GM11168 (cell line): Measurements from ENCODE around the gene MGRN1.

Experiments
- in situ Hi-C: fragments of 300-500 bp; cut with MboI; formaldehyde crosslinking; loops from one replicate; pipeline ENCODE4 v1.12.0; 2022; ENCODE audit warnings: low sequenced_read_pairs; ENCODE audit not compliant: unreplicated experiment

The MGRN1 gene

GRCh38 chr16:4694642-4695451 lies 70.2 kb downstream of the MGRN1 start:
- in situ Hi-C loops: no loop called here

- in situ Hi-C loops: no loop called here
Observed at GRCh38 chr16:4695473-4696171, 71.0 kb downstream of the MGRN1 start.

- in situ Hi-C loops: no loop called here
Observed at GRCh38 chr16:4696172-4696904, 71.7 kb downstream of the MGRN1 start.

GRCh38 chr16:4696905-4697847 lies 72.5 kb downstream of the MGRN1 start:
- in situ Hi-C loops: no loop called here

- in situ Hi-C loops: no loop called here
Observed at GRCh38 chr16:4697848-4698291, 73.2 kb downstream of the MGRN1 start.

- in situ Hi-C loops: no loop called here
Observed at GRCh38 chr16:4698321-4699045, 73.9 kb downstream of the MGRN1 start.

- in situ Hi-C loops: no loop called here
Observed at GRCh38 chr16:4699046-4699556, 74.5 kb downstream of the MGRN1 start.

- in situ Hi-C loops: no loop called here
Observed at GRCh38 chr16:4700380-4700996, 75.9 kb downstream of the MGRN1 start.

GRCh38 chr16:4700997-4701743 lies 76.5 kb downstream of the MGRN1 start:
- in situ Hi-C loops: no loop called here

GRCh38 chr16:4701791-4702465 lies 77.3 kb downstream of the MGRN1 start:
- in situ Hi-C loops: no loop called here

- in situ Hi-C loops: no loop called here
Observed at GRCh38 chr16:4702466-4702808, 77.8 kb downstream of the MGRN1 start.

GRCh38 chr16:4703906-4704305 lies 79.3 kb downstream of the MGRN1 start:
- in situ Hi-C loops: no loop called here

GRCh38 chr16:4704491-4704890 lies 79.9 kb downstream of the MGRN1 start:
- in situ Hi-C loops: no loop called here

GRCh38 chr16:4704913-4705312 lies 80.3 kb downstream of the MGRN1 start:
- in situ Hi-C loops: no loop called here

- in situ Hi-C loops: no loop called here
Observed at GRCh38 chr16:4706871-4707270, 82.2 kb downstream of the MGRN1 start.

- in situ Hi-C loops: no loop called here
Observed at GRCh38 chr16:4709481-4709880, 84.9 kb downstream of the MGRN1 start.

GRCh38 chr16:4713663-4714501 lies 89.3 kb downstream of the MGRN1 start:
- in situ Hi-C loops: no loop called here
